OCI-LY7 (cell line): ENCODE data around the gene C6orf52.

Source experiments
- CTCF ChIP-seq: fragments of 200-600 bp; sonication (generic); conservative IDR thresholded peaks from 2 replicates; pipeline ENCODE4 v1.5.1; 2014; ENCODE audit warnings: mild to moderate bottlenecking, antibody characterized with exemption, low read length, moderate library complexity, mixed read lengths
- EZH2phosphoT487 ChIP-seq: fragments of 200-600 bp; sonication (generic); IDR thresholded peaks from 2 replicates; pipeline ENCODE4 v1.6.1; 2018; ENCODE audit warnings: low read depth, borderline replicate concordance, mild to moderate bottlenecking, mixed run types, antibody characterized with exemption, low read length, moderate library complexity, mixed read lengths

DNA sequence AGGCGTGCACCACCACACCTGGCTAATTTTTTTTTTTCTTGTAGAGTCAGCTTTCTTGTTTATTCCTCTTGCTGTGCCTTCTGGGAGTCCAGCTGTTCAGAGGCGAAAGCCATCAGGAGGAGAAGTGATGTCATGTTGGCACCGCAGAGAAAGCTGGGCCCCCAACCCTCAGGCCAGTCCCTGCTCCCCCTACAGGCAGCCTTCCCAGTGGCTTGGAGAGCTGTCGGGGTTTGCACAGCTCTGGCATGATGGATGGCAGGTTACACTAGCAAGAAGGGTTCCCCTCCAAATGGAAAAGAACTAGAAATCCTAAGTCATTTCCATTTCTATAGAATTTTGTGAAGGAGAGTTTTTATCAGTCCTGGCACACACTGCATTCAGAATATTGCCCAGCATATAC lies 72.6 kb downstream of the C6orf52 start:
- no peak for TF ChIP-seq CTCF
- TF ChIP-seq EZH2phosphoT487 = no peak
